Loucy (cell line): ENCODE data around the gene MRO.

Source experiments
- H2AFZ ChIP-seq: fragments of 200-600 bp; sonication (generic); 2 replicates; pipeline ENCODE4 v1.6.0; 2016; ENCODE audit warnings: antibody characterized with exemption, mild to moderate bottlenecking, low read length, moderate library complexity
- H3F3A ChIP-seq: fragments of 200-600 bp; 2 replicates; pipeline ENCODE4 v1.6.0; 2016; ENCODE audit warnings: antibody characterized with exemption, low read depth, mild to moderate bottlenecking
- H3K27me3 ChIP-seq: fragments of 200-600 bp; sonication (generic); 2 replicates; pipeline ENCODE4 v1.6.1; 2014; ENCODE audit warnings: low read length, mild to moderate bottlenecking; ENCODE audit not compliant: insufficient read depth, poor library complexity, severe bottlenecking
- H3K36me3 ChIP-seq: fragments of 200-600 bp; sonication (generic); 2 replicates; pipeline ENCODE4 v1.6.1; 2016; ENCODE audit warnings: low read length; ENCODE audit not compliant: insufficient read depth
- H3K4me1 ChIP-seq: fragments of 200-600 bp; sonication (generic); 2 replicates; pipeline ENCODE4 v1.5.1; 2014; ENCODE audit warnings: low read length, mild to moderate bottlenecking; ENCODE audit not compliant: insufficient read depth, poor library complexity, severe bottlenecking
- H3K4me2 ChIP-seq: fragments of 200-600 bp; sonication (generic); 2 replicates; pipeline ENCODE4 v1.6.0; 2014; ENCODE audit warnings: antibody characterized with exemption, low read length, low read depth, mild to moderate bottlenecking; ENCODE audit not compliant: poor library complexity, severe bottlenecking
- H3K4me3 ChIP-seq: fragments of 200-600 bp; sonication (generic); 2 replicates; pipeline ENCODE4 v1.5.1; 2014; ENCODE audit warnings: low read length, mild to moderate bottlenecking, mixed read lengths; ENCODE audit not compliant: poor library complexity, severe bottlenecking
- H3K79me2 ChIP-seq: fragments of 200-600 bp; sonication (generic); 2 replicates; pipeline ENCODE4 v1.6.1; 2014; ENCODE audit warnings: low read length; ENCODE audit not compliant: insufficient read depth
- H3K9ac ChIP-seq: fragments of 200-600 bp; sonication (generic); 2 replicates; pipeline ENCODE4 v1.6.0; 2014; ENCODE audit warnings: mild to moderate bottlenecking, low read depth, low read length, moderate library complexity; ENCODE audit not compliant: poor library complexity, severe bottlenecking
- H3K9me2 ChIP-seq: fragments of 200-600 bp; sonication (generic); replicated peaks from 2 replicates; pipeline ENCODE4 v1.6.1; 2016; ENCODE audit warnings: low read depth, low read length, mixed read lengths
- H3K9me3 ChIP-seq: fragments of 200-600 bp; sonication (generic); 2 replicates; pipeline ENCODE4 v1.6.1; 2014; ENCODE audit warnings: mild to moderate bottlenecking, antibody characterized with exemption, low read length, low read depth; ENCODE audit not compliant: insufficient read depth
- H4K20me1 ChIP-seq: fragments of 200-600 bp; sonication (generic); 2 replicates; pipeline ENCODE4 v1.6.0; 2014; ENCODE audit warnings: antibody characterized with exemption, low read length, mild to moderate bottlenecking; ENCODE audit not compliant: insufficient read depth, poor library complexity, severe bottlenecking
- CTCF ChIP-seq: fragments of 200-600 bp; sonication (generic); conservative IDR thresholded peaks from 2 replicates; pipeline ENCODE4 v1.5.1; 2014; ENCODE audit warnings: mild to moderate bottlenecking, antibody characterized with exemption, low read length
- EZH2phosphoT487 ChIP-seq: fragments of 200-600 bp; IDR thresholded peaks from 2 replicates; pipeline ENCODE4 v1.6.1; 2018; ENCODE audit warnings: antibody characterized with exemption, mild to moderate bottlenecking, moderate library complexity, borderline replicate concordance

MRO gene

GRCh38 chr18:50855976-50856757 lies 36.4 kb upstream of the MRO start:
- Histone ChIP-seq H3K4me1 (no peaks in the 10 kb centered on the region), H3K79me2 (no peaks in the 10 kb centered on the region), H3K4me2 (no peak overlapping the region), H3K27me3 (no peaks in the 10 kb centered on the region), H3K9me3 (no peaks in the 10 kb centered on the region), H4K20me1 (no peaks in the 10 kb centered on the region), H3F3A (no peaks in the 10 kb centered on the region), H3K4me3 (no peak overlapping the region), H3K36me3 (no peaks in the 10 kb centered on the region), H3K9ac (no peak overlapping the region), H2AFZ (no peak overlapping the region), H3K9me2 (no peaks in the 10 kb centered on the region)
- TF ChIP-seq CTCF (no peak), EZH2phosphoT487 (no peak)

GRCh38 chr18:50853863-50854271 lies 34.1 kb upstream of the MRO start:
- no peaks in the 10 kb centered on the region for H3K9me3 ChIP-seq
- H3K36me3 ChIP-seq, result no peaks in the 10 kb centered on the region
- no peak overlapping the region for H3K9ac ChIP-seq
- TF ChIP-seq EZH2phosphoT487 (no peak), CTCF (no peak)
- H3K4me1 ChIP-seq, result no peaks in the 10 kb centered on the region
- no peaks in the 10 kb centered on the region for H3F3A ChIP-seq
- no peaks in the 10 kb centered on the region for H3K27me3 ChIP-seq
- H3K9me2 ChIP-seq, result no peaks in the 10 kb centered on the region
- no peak overlapping the region for H2AFZ ChIP-seq
- no peaks in the 10 kb centered on the region for H4K20me1 ChIP-seq
- no peaks in the 10 kb centered on the region for H3K79me2 ChIP-seq
- no peak overlapping the region for H3K4me3 ChIP-seq
- H3K4me2 ChIP-seq, result no peak overlapping the region

DNA sequence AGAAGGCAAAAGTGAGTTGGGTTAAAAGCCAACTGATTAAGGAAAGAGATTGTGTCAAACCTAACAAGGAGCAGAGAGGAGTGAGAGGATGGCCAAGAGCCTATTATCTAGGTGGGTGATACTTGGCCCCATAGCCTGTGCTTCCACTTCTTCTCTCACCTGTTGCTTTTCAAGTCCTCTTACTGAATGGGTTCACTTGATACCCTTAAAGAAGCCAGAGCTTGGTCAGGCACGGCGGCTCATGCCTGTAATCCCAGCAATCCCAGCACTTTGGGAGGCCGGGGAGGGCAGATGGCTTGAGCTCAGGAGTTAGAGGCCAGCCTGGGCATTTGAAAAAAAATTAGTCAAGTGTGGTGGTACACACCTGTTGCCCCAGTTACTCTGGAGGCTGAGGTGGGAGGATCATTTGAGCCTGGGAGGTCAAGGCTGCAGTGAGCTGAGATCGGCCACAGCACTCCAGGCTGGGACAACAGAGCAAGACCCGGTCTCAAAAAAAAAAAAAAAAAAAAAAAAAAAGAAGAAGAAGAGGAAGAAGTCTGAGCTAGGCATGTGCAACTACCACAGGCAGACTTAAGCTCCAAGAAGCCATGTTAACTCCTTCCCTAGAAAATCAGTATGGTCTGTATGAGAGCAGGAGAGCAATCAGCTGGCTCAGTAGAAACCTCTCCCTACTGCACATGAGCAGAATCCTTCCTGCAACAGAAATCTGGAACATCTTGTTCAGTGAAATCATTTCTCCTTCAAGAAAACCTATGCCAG lies 30.7 kb upstream of the MRO start:
- Histone ChIP-seq H3K79me2 (no peaks in the 10 kb centered on the region), H3K9ac (no peak overlapping the region), H3K4me3 (no peak overlapping the region), H3F3A (no peaks in the 10 kb centered on the region), H3K9me2 (no peaks in the 10 kb centered on the region), H3K9me3 (no peaks in the 10 kb centered on the region), H4K20me1 (no peaks in the 10 kb centered on the region), H3K27me3 (no peaks in the 10 kb centered on the region), H3K4me2 (no peak overlapping the region), H3K36me3 (no peaks in the 10 kb centered on the region), H2AFZ (no peak overlapping the region), H3K4me1 (no peaks in the 10 kb centered on the region)
- TF ChIP-seq CTCF (no peak), EZH2phosphoT487 (no peak)
